NCI-H2107 (cell line): ENCODE measurements around the gene AGK.
"Not testable (repeated sequence)": the region's sequence is repeated elsewhere in the genome, so short reads cannot be mapped to it uniquely, and the experiment has no call there.

Experiments
- DNase-seq: peaks from one replicate; lab custom pipeline; 2025; lab: John Stamatoyannopoulos, UW

AGK gene

GRCh38 chr7:141587304-141587703 lies 36.1 kb downstream of the AGK start:
- DNase-seq = no peak

- no peak for DNase-seq
Observed at GRCh38 chr7:141588912-141589311, 37.7 kb downstream of the AGK start.

GRCh38 chr7:141590071-141590470 lies 38.9 kb downstream of the AGK start:
- DNase-seq = no peak

- DNase-seq = no peak
Observed at GRCh38 chr7:141590666-141591065, 39.5 kb downstream of the AGK start.

- DNase-seq = no peak
Observed at GRCh38 chr7:141593134-141593533, 41.9 kb downstream of the AGK start.

- DNase-seq = no peak
Observed at GRCh38 chr7:141597966-141598365, 46.8 kb downstream of the AGK start.

GRCh38 chr7:141598408-141598807 lies 47.2 kb downstream of the AGK start:
- no peak for DNase-seq

GRCh38 chr7:141600168-141601006 lies 49.2 kb downstream of the AGK start:
- no peak for DNase-seq

- no peak for DNase-seq
Observed at GRCh38 chr7:141609576-141609975, 58.4 kb downstream of the AGK start.

- no peak for DNase-seq
Observed at GRCh38 chr7:141610671-141611070, 59.5 kb downstream of the AGK start.

GRCh38 chr7:141612861-141613260 lies 61.7 kb downstream of the AGK start:
- DNase-seq = no peak

- DNase-seq = no peak
Observed at GRCh38 chr7:141617280-141617679, 66.1 kb downstream of the AGK start.

- no peak for DNase-seq
Observed at GRCh38 chr7:141619745-141620144, 68.5 kb downstream of the AGK start.

GRCh38 chr7:141624763-141625162 lies 73.6 kb downstream of the AGK start:
- no peak for DNase-seq

GRCh38 chr7:141630621-141631020 lies 79.4 kb downstream of the AGK start:
- DNase-seq = no peak

GRCh38 chr7:141631525-141631924 lies 80.3 kb downstream of the AGK start:
- DNase-seq = no peak

GRCh38 chr7:141634065-141634464 lies 82.9 kb downstream of the AGK start:
- no peak for DNase-seq

- no peak for DNase-seq
Observed at GRCh38 chr7:141636053-141636452, 84.8 kb downstream of the AGK start.

- DNase-seq = peak; percentile 16
Observed at GRCh38 chr7:141640239-141640840, 89.1 kb downstream of the AGK start.

- DNase-seq = no peak
Observed at GRCh38 chr7:141641876-141642275, 90.7 kb downstream of the AGK start.

GRCh38 chr7:141645188-141645587 lies 94.0 kb downstream of the AGK start:
- DNase-seq = no peak

- DNase-seq = no peak
Observed at GRCh38 chr7:141646826-141647480, 95.7 kb downstream of the AGK start.

GRCh38 chr7:141647701-141648100 lies 96.5 kb downstream of the AGK start:
- DNase-seq = not testable (repeated sequence)
